D721Med (cell line): ENCODE results near the gene PLPPR5.
A peak's percentile ranks its signal among the peaks of the same experiment; 100 is the strongest.

Source experiments
- DNase-seq: peaks from one replicate; pipeline ENCODE4 v3.0.0; 2011; ENCODE audit warnings: low spot score; ENCODE audit not compliant: insufficient read length
- FAIRE-seq: peaks from 2 replicates; lab custom pipeline; 2011; peaks lifted over from hg19 to GRCh38; lab: Jason Lieb, UNC
- CTCF ChIP-seq: IDR thresholded peaks from 2 replicates; pipeline ENCODE4 v1.5.1; 2012; ENCODE audit warnings: mild to moderate bottlenecking, control low read depth; ENCODE audit not compliant: insufficient read depth; ENCODE audit errors: missing control alignments

PLPPR5 gene

GRCh38 chr1:99007366-99007765, 2.7 kb upstream of the PLPPR5 start:
- DNase-seq (no peak), FAIRE-seq (peak; percentile 51)
- TF ChIP-seq CTCF, result no peak

GRCh38 chr1:99005537-99005942, 879 bp upstream of the PLPPR5 start:
- TF ChIP-seq CTCF, result no peak
- FAIRE-seq, result no peak
- no peak for DNase-seq

- TF ChIP-seq CTCF, result no peak
- peak; percentile 16 for DNase-seq
These were observed 304 bp downstream of the PLPPR5 start for GRCh38 chr1:99004254-99004860.

GRCh38 chr1:99003581-99004253, 944 bp downstream of the PLPPR5 start:
- DNase-seq, result no peak
- no peak for FAIRE-seq
- TF ChIP-seq CTCF, result no peak

More at GRCh38 chr1:99004254-99004860, 304 bp downstream of the PLPPR5 start:
- FAIRE-seq, result no peak

- DNase-seq, result no peak
- TF ChIP-seq CTCF, result no peak
- peak; percentile 11 for FAIRE-seq
These were observed 11.8 kb downstream of the PLPPR5 start for GRCh38 chr1:98992844-98993243.

GRCh38 chr1:98991127-98992012, 13.3 kb downstream of the PLPPR5 start:
- TF ChIP-seq CTCF, result peak; percentile 24
- FAIRE-seq, result no peak
- no peak for DNase-seq

- FAIRE-seq (no peak), DNase-seq (no peak)
- TF ChIP-seq CTCF, result no peak
These were observed 15.1 kb downstream of the PLPPR5 start for GRCh38 chr1:98989556-98989907.
